Measurements from ENCODE around the gene GAS5.
A peak's percentile ranks its signal among the peaks of the same experiment; 100 is the strongest.
"Not testable (repeated sequence)": the region's sequence is repeated elsewhere in the genome, so short reads cannot be mapped to it uniquely, and the experiment has no call there.

The GAS5 gene

DNA sequence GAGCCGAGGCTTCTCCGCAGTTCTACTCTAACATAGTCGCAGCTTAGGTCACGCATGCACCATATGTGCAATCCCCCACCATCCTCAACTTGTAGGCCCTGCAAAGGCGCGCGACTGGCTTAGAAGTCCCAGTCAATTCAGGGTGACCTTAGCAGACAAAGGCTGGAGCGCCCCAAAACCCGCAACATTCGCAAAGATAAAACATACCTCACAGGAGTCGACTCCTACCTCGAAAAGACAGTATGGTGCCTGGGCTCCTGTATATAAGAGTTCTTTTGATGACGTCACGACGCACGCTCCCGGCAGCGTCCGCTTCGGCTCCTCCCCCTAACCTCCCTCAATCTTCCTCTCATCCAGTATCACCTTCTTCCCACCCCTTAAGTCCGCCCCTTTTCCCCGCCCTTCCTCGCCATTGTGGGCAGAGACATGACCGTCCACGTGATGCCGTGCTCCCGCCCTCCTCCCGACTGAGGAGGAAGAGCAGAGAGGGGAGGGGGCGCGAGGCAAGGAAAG lies at the start of gene GAS5:
TSS of gene GAS5 (minus strand) at position 237 of the 513 bp plus-strand sequence.
- DNase-seq = peak; percentile 99 to 100

DNA sequence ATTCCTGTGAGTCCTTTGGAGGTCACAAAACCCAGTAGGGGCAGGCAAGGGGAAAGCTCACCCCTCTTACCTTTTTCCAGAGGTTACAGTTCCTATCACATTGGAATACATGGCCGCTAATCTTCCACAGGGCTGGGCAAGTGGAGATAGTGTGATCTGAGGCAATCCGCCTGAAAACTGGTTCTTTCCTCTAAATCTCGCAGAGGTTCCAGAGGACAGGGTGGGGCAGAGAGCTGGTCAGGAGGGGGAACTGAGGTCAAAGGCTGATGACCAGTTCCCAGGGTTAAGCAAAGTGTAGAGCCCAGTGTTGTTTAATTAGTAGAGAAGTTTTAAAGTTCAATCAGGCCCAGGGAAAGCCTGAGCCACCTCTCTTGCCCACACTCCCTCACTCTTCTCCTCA lies 49.4 kb upstream of the GAS5 start, which contains the start of gene SERPINC1:
TSS of gene SERPINC1 (minus strand) at position 179 of the 400 bp plus-strand sequence. CDS start at position 111, 68 bp downstream.
- DNase-seq = no peak

DNA sequence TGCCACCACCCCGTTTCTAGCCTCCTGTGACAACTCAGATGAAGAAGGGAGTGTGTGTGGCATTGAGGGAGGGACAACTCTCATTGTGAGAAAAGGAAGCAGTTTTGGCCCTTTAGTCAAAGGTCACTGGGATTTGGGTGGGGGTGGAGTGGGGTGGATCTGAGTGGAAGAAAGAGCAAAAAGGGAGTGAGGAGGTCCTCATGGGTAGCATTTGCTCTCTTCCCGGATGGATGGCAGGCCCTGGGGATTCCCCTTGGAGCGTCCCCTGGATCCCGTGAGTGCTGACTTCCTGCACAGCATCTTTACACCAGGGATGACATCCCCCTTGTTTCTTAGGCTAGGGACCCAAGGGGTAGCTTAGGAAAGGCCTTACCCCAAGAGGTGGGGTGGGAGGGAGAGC lies 48.9 kb upstream of the GAS5 start:
- no peak for DNase-seq

DNA sequence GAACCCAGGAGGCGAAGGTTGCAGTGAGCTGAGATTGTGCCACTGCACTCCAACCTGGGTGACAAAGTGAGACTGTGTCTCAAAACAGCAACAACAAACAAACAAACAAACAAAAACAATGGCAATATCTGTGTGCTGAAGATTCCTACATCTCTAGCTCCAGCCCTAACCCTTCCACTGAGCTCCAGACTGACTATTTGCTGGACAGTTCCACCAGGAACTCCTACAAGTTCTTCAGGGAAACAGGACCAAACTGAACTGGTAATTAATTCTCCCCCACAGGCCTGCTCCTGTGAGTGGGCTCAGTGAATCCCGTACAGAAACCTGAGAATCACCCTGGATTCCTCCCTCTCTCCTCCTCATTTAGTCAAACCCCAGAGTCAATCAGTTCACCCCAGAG lies 47.8 kb upstream of the GAS5 start:
- no peak for DNase-seq

DNA sequence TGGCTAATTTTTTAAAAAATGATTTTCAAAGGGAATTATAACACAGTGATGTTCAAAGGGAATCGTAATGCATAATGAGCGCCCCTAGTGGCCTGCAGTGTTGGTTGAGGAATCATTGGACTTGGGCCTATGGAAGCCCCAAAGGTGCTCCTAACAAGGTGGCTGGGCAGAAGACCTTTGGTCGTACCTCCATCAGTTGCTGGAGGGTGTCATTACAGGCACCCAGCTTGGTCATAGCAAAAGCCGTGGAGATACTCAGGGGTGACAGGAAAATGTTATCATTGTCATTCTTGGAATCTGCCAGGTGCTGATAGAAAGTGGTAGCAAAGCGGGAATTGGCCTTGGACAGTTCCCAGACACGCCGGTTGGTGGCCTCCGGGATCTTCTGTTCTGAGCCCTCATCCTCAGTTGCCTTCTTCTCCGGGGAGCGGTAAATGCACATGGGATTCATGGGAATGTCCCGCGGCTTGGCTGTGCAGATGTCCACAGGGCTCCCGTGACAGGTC lies 46.6 kb upstream of the GAS5 start:
- peak in 1 of 2 donors; percentile 34 for DNase-seq

DNA sequence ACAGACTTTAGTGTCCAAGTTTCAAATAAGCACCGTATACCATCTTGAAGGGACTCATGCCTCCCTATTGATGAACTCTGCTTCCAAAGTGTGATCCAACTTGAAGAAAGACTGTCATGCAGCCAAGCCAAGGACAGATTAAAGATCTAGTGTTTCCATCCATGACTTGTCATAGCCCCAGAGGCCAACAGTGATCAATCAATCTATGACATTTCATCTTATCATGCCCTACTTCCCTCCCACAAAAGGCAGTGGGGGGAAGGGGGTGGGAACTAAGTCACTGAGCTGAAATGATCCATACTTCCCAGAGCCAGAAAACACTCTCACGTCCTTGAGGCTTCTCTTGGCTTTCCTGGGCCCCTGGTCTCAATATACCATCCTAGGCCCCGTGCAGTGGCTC lies 45.3 kb upstream of the GAS5 start:
- no peak for DNase-seq

DNA sequence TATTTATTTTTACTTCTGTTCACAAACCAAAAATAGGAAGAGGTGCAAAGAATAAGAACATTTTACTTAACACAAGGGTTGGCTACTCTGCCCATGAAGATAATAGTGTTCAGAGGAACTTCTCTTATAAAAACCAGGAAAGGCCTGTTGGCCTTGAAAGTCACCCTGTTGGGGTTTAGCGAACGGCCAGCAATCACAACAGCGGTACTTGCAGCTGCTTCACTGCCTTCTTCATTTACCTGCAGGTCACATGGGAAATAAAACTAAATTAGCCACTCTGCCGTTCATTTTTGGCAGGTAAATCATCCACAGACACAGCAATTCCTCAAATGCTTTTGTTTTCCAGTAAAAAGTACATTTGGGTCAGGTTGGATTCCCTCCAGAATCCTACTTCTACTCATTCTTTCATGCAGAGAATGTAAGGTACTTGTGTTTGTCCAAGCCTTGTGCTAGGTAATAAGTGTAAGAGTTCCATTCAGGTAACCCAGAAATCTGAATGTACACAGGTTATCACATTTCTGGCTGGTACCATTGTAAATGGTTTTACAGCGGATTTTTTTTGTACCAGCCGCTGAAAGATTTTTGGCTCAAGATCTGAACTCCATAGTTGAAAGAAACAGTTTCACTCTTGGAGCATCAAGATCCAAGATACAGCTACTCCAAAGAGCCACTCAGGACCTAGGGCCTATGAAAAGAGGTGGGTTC lies 36.2 kb upstream of the GAS5 start:
- no peak for DNase-seq

DNA sequence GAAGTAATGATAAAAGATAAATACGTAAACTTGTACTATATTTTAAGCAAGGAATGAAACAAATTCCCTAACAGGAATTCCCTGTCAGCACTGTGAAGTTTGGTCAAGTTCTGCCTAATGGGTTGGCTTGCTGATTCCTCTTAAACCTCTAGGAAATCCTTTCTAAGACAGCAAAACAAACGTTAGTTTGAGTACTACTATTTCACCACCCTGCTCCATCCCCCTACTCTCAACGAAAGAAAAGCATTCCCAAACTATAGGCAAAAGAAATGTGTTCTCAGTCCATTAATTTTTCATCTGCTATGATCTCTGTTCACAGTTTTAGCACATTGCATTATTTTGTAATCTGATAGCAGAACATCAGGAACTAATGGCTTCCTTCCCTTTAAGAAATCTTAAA lies 33.2 kb upstream of the GAS5 start:
- no peak for DNase-seq

DNA sequence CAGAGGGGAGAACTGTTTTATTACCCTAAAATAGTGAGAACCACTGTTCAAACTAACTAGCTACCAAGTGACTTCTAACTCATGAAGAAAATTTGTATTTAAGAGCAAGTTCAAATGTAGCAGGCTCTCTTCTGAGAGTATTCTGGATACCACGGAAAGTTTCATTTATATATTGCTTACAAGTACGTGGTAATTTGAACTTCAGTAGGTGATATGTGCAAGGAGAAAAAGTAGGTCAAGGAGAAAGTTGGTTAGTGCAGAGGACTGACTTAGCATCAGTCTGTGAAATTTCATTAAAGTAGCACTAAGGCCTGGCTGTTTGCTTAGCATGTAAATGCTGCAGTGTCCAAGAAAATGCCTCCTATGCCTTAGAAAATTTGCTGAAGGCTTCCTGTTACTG lies 32.6 kb upstream of the GAS5 start:
- no peak for DNase-seq

DNA sequence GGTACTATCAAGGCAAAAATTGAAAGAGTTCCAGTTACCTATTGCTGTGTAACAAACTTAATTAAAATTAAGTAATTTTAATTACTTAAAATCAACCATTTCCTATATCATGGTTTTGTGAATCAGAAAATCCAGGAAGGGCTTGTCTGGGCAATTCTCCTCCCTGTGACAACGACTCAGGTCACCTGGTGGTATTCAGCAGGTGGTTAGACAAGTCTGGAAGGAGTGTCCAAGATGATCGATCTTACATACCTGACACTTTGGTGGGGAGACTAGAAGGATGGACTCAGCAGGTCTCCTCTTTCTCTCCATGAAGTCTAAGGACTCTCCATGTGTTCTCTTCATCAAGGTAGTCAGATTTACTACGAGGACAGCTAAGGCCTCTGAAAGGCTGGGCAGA lies 26.4 kb upstream of the GAS5 start:
- DNase-seq = no peak

DNA sequence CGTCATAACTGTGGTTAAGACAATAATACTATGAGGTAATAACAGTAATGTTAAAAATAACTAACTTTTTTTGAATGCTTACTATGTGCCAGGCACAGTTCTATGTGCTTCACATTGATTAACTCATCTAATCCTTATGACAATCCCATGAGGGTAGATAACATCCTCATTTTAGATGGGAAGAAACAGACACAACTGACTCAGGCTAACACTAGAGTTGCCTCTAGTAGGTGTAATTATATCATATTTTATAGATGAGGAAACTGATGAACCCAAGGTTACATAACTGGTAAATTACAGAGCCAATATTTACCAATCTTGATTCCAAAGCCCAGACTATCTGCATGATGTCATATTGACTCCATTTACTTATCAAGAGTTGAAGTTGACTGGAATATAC lies 25.8 kb upstream of the GAS5 start:
- no peak for DNase-seq

DNA sequence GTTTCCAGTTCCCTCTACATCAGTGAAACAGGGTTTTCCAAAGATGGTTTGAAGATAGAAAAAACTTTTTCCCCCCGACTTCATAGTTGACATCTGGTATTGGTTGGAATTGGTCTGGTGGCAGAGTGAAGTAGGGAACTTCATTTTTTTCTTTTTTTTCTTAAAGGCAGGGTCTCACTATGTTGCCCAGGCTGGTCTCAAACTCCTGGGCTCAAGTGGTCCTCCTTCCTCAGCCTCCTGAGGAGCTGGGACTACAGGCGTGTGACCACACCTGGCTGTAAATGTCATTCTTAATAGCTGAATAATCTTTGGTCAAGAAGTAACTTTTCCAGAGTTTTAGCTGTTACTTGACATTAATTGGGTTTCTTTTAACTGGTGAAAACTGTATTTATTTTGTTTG lies 22.1 kb upstream of the GAS5 start:
- DNase-seq = no peak

DNA sequence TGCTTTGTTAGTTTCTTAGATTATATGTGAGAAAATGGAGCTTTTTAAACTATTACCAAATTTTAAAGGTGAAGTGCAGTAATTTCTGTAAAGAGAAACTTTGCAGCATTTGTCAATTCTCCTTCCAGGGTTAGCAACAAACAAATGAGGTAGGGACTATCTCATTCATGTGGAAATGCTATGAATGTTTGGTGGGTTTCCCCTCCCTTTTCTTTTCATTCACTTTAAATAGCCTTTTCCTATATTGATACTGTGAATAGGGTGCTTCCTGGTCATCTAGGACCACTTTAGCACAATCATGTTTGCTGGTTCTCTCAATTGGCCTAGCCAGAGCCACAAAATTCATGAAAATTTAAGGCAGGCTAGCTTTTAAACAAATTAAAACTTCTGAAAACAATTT lies 21.0 kb upstream of the GAS5 start:
- DNase-seq = no peak

DNA sequence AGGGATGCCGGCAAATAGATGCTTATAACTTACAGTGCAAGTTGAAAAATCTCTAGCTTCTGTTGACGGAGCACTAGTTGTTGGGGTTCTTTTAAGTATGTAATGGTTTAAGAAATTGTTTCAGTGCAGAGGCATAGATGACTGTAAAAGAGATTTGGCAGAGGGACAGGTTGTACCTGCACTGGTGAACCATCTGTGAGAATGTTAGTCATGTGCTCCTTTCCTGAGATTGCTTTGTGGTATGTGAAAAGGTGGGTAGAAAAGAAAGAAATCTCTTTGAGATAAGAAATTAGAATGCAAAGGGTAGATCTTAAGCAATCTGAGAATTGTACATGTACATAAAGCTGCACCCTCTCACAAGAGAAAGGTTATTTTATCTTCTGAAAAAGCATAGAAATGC lies 19.8 kb upstream of the GAS5 start:
- no peak for DNase-seq

DNA sequence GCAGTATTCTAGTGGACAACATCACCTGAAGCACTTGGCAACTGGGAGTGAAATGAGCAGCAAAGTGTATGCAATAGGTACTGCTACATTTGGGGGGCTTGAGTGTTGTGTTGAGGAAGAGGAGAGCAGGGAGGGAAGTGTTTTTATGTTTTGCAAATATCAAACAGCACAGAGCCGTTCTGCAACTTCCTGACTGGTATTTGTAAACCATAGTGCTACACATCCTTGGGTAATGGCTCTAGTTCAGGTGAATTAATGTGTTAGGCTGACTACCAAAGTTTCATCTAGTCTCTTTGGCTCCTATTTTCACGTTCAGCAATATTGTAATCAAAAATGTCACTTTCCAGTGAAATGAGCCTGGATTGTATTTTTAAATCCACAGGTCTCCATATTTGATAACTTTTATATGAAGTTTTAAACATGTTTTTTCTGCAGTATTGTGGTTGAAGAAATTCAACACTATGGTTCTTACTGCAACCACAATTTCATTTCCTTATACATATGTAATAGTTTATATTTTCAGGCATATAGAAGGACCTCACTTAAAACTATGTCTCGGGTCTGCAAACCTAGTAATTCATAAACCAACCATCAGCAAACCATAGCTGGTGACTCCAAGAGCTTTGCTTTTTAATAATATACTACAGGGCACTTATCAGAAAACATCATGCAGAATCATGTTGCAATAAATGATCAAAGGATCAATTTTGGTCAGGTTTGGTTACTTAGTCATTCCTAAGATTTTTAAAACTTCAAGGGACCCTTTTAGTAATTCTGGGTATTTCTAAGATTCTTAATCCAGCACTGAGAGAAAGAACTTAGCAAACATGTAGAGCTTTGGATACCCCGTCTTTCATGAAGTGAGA lies 19.2 kb upstream of the GAS5 start:
- DNase-seq = no peak

DNA sequence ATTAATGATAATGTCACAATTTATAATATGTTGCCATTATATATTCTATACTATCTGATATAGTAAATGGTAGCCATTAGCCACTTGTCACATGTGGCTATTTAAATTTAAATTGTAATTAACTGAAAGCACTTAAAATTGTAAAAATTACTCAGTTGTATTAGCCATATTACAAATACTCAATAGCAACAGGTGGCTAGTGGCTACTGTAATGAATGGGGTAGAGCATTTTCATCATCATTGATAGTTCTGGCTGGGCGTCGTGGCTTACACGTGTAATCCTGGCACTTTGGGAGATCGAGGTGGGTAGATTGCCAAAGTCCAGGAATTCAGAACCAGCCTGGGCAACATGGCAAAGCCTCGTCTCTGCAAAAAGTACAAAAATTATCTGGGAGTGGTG lies 16.9 kb upstream of the GAS5 start:
- no peak for DNase-seq

DNA sequence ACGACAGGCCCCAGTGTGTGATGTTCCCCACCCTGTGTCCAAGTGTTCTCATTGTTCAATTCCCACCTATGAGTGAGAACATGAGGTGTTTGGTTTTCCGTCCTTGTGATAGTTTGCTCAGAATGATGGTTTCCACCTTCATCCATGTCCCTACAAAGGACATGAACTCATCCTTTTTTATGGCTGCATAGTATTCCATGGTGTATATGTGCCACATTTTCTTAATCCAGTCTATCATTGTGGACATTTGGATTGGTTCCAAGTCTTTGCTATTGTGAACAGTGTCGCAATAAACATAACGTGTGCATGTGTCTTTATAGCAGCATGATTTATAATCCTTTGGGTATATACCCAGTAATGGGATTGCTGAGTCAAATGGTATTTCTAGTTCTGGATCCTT lies 13.3 kb upstream of the GAS5 start:
- DNase-seq = not testable (repeated sequence)

DNA sequence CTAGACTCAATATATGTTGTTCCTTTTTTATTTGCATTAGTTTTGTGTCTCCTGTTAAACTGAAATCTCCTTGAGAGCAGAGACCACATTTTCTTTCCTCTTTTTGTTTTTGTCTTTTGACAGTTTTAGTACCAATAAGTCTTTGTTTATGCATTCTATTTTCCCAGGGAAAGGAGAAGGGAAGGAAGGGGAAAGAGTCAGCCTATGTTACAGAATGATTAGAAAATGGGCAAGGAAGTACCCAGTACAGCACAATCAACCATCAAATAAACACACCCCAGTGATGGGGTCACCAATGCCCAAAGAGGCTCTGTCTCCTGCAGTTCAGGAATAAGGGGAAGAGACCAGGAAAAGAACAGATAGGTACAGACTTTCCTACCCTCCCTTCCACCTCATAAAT lies 10.5 kb upstream of the GAS5 start:
- no peak for DNase-seq

DNA sequence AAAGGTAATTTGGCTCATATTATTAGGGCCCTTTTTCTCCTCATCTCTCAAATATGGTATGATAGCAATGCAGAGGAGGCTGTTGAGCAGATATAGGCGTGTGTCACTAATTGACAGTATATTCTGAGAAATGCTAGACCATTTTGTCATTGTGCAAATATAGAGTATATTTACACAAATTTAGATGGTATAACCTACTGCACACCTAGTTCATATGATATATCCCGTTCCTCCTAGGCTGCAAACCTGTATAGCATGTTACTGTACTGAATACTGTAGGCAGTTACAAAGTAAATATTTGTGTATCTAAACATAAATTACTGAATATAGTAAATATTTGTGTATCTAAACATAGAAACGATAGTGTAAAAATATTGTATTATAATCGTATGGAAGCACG lies 8.9 kb upstream of the GAS5 start:
- DNase-seq = no peak

DNA sequence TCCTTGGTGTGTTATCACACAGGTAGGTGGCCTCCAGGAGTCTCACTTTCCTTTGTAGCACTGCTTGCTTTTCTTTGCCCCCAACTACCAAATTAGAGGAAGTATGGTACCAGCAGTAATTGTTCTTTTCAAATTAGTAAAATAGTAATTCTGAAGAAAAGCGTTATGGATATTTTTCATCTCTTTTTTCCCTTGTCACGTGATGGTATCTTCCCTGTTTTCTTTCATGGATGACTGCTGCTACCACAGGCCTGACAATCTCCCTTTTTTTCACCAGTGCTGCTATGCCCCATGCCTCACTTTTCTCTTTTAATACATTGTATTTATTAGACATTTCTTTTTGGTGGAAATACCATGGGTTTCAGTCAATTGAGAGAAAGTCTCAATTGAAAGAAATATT lies 3.7 kb upstream of the GAS5 start:
- DNase-seq = no peak

DNA sequence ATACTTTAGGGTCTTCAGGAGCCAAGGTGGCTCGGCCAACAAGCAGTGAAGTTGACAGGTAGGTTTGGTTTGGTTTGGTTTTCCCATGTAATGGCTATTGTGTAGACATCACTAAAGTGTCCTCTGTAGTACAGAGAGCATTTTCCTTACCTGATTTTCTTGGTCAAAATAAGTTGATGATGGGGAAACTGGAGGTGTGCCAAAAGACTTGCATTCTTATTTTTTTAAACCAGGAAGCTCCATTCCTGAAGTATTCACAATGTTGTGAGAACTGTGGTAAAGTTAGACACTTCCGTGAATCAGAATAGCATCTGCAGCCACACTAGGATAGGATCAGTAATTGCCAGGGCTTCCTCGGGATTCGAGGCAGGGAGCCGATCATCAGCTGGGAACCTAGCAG lies 3.3 kb upstream of the GAS5 start:
- DNase-seq = no peak

DNA sequence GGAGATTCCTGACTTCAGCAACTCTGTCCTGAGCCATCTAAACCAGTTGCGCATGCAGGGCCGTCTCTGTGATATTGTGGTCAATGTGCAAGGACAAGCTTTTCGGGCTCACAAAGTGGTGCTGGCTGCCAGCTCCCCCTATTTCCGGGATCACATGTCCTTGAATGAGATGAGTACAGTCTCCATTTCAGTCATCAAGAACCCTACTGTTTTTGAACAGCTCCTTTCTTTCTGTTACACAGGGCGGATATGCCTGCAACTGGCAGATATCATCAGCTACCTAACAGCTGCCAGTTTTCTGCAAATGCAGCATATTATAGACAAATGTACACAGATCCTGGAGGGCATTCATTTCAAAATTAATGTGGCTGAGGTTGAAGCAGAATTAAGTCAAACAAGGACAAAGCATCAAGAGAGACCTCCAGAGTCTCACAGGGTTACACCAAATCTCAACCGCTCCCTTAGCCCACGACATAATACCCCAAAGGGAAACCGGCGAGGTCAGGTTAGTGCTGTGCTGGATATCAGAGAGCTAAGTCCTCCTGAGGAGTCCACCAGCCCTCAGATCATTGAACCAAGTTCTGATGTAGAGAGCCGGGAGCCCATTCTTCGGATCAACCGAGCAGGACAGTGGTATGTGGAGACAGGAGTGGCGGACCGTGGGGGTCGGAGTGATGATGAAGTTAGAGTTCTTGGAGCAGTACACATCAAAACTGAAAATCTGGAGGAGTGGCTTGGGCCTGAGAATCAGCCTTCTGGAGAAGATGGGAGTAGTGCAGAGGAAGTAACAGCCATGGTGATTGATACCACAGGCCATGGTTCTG lies 2.7 kb upstream of the GAS5 start:
- DNase-seq = peak; percentile 14 to 61

DNA sequence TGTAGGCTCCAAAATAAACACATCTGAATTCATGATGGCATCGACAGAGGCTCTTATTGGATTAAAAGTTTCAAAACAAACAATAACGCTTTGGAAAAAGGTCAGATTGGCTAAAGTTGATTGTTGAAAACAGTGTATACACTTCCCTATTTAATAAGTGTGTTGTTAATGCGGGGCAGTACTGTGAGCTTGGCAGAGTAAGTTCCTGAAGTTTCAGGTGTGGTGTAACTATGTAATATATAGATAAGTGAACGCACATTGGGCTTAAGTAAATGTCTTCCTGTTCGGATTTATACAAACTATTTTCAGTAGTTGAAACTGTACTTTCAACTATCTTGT lies 1.2 kb upstream of the GAS5 start:
- DNase-seq = no peak
